PC-3 (cell line): ENCODE results near the gene KYAT1. TPM values are rescaled to one million over a fixed set of nuclear protein-coding genes. Genes with fewer than 3 reads are reported as not detected.

Source experiments
- ATAC-seq: fragments of 200-7000 bp; cut with Tn5 transposase; 2 replicates; pipeline ENCODE4 v1.9.1; 2020; ENCODE audit warnings: mild to moderate bottlenecking, moderate library complexity
- BruUV-seq: library from RNA; stranded (reverse); fragments of 400-500 nt; replicated peaks from 2 replicates; lab custom pipeline; 2021; lab: Mats Ljungman, UMichigan
- CTCF ChIA-PET: fragments of 300-600 bp; sonication (Branson Sonifier 250); formaldehyde crosslinking; loops from one replicate; lab custom pipeline; 2022; ENCODE audit warnings: antibody characterized with exemption; lab: Charles Lee
- POLR2A ChIA-PET: fragments of 300-600 bp; sonication (Branson Sonifier 250); formaldehyde crosslinking; loops from one replicate; lab custom pipeline; 2022; ENCODE audit warnings: antibody characterized with exemption; ENCODE audit not compliant: unreplicated experiment; lab: Charles Lee
- DNase-seq: peaks from one replicate; pipeline ENCODE4 v3.0.0-alpha.2; 2015
- H2AFZ ChIP-seq: fragments of 300-600 bp; sonication (generic); 2 replicates; pipeline ENCODE4 v1.6.0; 2016; ENCODE audit warnings: antibody characterized with exemption, low read length
- H3F3A ChIP-seq: fragments of 300-600 bp; sonication (generic); one replicate; pipeline ENCODE4 v1.6.0; 2017; ENCODE audit warnings: antibody characterized with exemption, low read length, control low read depth, mild to moderate bottlenecking; ENCODE audit not compliant: unreplicated experiment
- H3K27ac ChIP-seq: fragments of 300-600 bp; sonication (generic); 2 replicates; pipeline ENCODE4 v1.5.1; 2016; ENCODE audit warnings: mild to moderate bottlenecking, low read length
- H3K27me3 ChIP-seq: fragments of 300-600 bp; sonication (generic); 2 replicates; pipeline ENCODE4 v1.6.1; 2016; ENCODE audit warnings: low read length, mixed read lengths
- H3K36me3 ChIP-seq: fragments of 300-600 bp; sonication (generic); 2 replicates; pipeline ENCODE4 v1.6.1; 2016; ENCODE audit warnings: low read depth, mixed run types, low read length, mixed read lengths
- H3K4me1 ChIP-seq: fragments of 300-600 bp; sonication (generic); 2 replicates; pipeline ENCODE4 v1.5.1; 2016; ENCODE audit warnings: low read length; ENCODE audit not compliant: insufficient read depth
- H3K4me2 ChIP-seq: fragments of 300-600 bp; sonication (generic); 2 replicates; pipeline ENCODE4 v1.6.0; 2016; ENCODE audit warnings: low read length
- H3K4me3 ChIP-seq: fragments of 300-600 bp; sonication (generic); 2 replicates; pipeline ENCODE4 v1.5.1; 2016; ENCODE audit warnings: mild to moderate bottlenecking, low read length, mixed read lengths
- H3K79me2 ChIP-seq: fragments of 300-600 bp; sonication (generic); 2 replicates; pipeline ENCODE4 v1.6.1; 2017; ENCODE audit warnings: low read length, mixed read lengths
- H3K9ac ChIP-seq: fragments of 300-600 bp; sonication (generic); 2 replicates; pipeline ENCODE4 v1.6.0; 2016; ENCODE audit warnings: mild to moderate bottlenecking, low read length
- H3K9me2 ChIP-seq: fragments of 300-600 bp; sonication (generic); replicated peaks from 2 replicates; pipeline ENCODE4 v1.6.1; 2016; ENCODE audit warnings: mixed run types, low read length, mixed read lengths
- H3K9me3 ChIP-seq: fragments of 300-600 bp; sonication (generic); 2 replicates; pipeline ENCODE4 v1.6.1; 2016; ENCODE audit warnings: low read length, mixed read lengths
- H4K20me1 ChIP-seq: fragments of 300-600 bp; sonication (generic); 2 replicates; pipeline ENCODE4 v1.6.1; 2016; ENCODE audit warnings: low read length, mixed read lengths
- EZH2 ChIP-seq: fragments of 300-600 bp; sonication (generic); IDR thresholded peaks from one replicate; pipeline ENCODE4 v1.6.1; 2017; ENCODE audit warnings: antibody characterized with exemption, mild to moderate bottlenecking, low read length; ENCODE audit not compliant: unreplicated experiment
- EZH2phosphoT487 ChIP-seq: fragments of 300-600 bp; sonication (generic); IDR thresholded peaks from 2 replicates; pipeline ENCODE4 v1.6.1; 2018; ENCODE audit warnings: mild to moderate bottlenecking, antibody characterized with exemption, low read length, borderline replicate concordance
- intact Hi-C: fragments of 100-400 bp; cut with micrococcal nuclease; formaldehyde crosslinking; loops from 2 replicates; pipeline ENCODE4 v1.9.0; 2023
- total RNA-seq: library from RNA; depleted of rRNA; stranded (reverse); fragments of >200 nt; gene quantifications from 2 replicates; pipeline ENCODE4 v1.2.3, GENCODE V29; 2014
- TF ChIP-seq, protein P1 (sequence below): fragments of 300-600 bp; sonication (generic); conservative IDR thresholded peaks from 2 replicates; pipeline ENCODE4 v1.5.1; 2017; ENCODE audit warnings: antibody characterized with exemption, low read depth, mild to moderate bottlenecking, low read length

KYAT1 gene
- total RNA-seq, 1 experiment from 2014 or later: 7.4 TPM

DNA sequence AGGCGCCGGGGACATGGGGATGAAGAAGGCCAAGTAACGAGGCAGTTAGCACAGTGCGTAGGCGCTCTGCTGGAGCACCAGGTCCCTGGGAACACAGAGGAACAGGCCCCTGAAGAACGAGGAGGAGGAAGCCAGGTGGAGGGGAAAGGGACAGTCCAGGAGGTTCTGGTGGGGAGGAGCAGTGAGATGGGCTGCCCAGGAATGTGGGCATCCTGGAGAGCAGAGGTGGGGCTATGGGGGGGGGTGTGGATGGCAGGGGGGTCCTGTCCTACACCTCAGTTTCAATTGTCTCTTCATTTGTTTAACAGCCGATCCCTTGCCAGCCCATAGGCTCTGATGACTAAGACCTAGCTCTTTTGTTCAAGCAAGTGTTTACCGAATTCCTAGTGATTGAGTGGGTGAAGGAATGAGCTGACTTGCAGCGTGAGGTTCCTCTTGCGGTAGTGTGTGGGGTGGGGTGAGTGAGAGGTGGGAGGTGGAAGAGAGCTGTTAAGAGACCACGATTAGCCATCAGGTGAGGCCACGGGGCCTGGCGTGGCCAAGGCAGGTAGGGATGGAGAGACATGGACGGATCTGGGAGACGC, 30.6 kb upstream of the KYAT1 start:
- peaks cover 27% of the 10 kb centered on the region for H3K36me3 ChIP-seq
- BruUV-seq: no TSS peak
- POLR2A ChIA-PET: interaction anchor here (0.6 to 0.7 kb wide), 5 partner anchors 11 to 1331 kb away, joined by 3 to 10 read pairs (median 5); no protein-coding TSS in a partner anchor
- CTCF ChIA-PET: interaction anchor here (0.5 to 0.6 kb wide), 2 partner anchors 12 to 38 kb away, joined by 3 to 4 read pairs; no protein-coding TSS in a partner anchor
- peak overlapping the region; percentile 58 for H3K4me2 ChIP-seq
- no peaks in the 10 kb centered on the region for H3F3A ChIP-seq
- peak; percentile 95 for DNase-seq
- no peaks in the 10 kb centered on the region for H3K9me3 ChIP-seq
- intact Hi-C loops: no loop called here
- peak overlapping the region; percentile 78 for H3K9ac ChIP-seq
- no peak overlapping the region for H2AFZ ChIP-seq
- peak overlapping the region; percentile 99 for H3K27ac ChIP-seq
- H3K27me3 ChIP-seq: no peaks in the 10 kb centered on the region
- H3K4me1 ChIP-seq: peaks cover 48% of the 10 kb centered on the region
- H3K79me2 ChIP-seq: peaks cover 55% of the 10 kb centered on the region
- H4K20me1 ChIP-seq: no peaks in the 10 kb centered on the region
- H3K4me3 ChIP-seq: no peak overlapping the region
- TF ChIP-seq, protein P1, sequence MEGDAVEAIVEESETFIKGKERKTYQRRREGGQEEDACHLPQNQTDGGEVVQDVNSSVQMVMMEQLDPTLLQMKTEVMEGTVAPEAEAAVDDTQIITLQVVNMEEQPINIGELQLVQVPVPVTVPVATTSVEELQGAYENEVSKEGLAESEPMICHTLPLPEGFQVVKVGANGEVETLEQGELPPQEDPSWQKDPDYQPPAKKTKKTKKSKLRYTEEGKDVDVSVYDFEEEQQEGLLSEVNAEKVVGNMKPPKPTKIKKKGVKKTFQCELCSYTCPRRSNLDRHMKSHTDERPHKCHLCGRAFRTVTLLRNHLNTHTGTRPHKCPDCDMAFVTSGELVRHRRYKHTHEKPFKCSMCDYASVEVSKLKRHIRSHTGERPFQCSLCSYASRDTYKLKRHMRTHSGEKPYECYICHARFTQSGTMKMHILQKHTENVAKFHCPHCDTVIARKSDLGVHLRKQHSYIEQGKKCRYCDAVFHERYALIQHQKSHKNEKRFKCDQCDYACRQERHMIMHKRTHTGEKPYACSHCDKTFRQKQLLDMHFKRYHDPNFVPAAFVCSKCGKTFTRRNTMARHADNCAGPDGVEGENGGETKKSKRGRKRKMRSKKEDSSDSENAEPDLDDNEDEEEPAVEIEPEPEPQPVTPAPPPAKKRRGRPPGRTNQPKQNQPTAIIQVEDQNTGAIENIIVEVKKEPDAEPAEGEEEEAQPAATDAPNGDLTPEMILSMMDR: no peak
- TF ChIP-seq EZH2phosphoT487 (no peak), EZH2 (no peak)
- no peaks in the 10 kb centered on the region for H3K9me2 ChIP-seq
- peak; percentile 72 for ATAC-seq

GRCh38 chr9:128911529-128912035, 29.8 kb upstream of the KYAT1 start:
- H3K9ac ChIP-seq: peak overlapping the region; percentile 78
- intact Hi-C loops: no loop called here
- TF ChIP-seq EZH2 (no peak), EZH2phosphoT487 (no peak)
- TF ChIP-seq, protein P1: no peak
- no peak overlapping the region for H2AFZ ChIP-seq
- H3K36me3 ChIP-seq: peaks cover 27% of the 10 kb centered on the region
- H3K9me3 ChIP-seq: no peaks in the 10 kb centered on the region
- DNase-seq (peak; percentile 81), ATAC-seq (peak; percentile 47)
- no peaks in the 10 kb centered on the region for H3K9me2 ChIP-seq
- ChIA-PET POLR2A (interaction anchor here (0.6 kb wide), 1 partner anchor 56 kb away, joined by 10 read pairs; no protein-coding TSS in a partner anchor), CTCF (no interaction called here)
- no peak overlapping the region for H3K4me3 ChIP-seq
- H3K79me2 ChIP-seq: peaks cover 59% of the 10 kb centered on the region
- peak overlapping the region; percentile 99 for H3K27ac ChIP-seq
- no peaks in the 10 kb centered on the region for H3K27me3 ChIP-seq
- no peaks in the 10 kb centered on the region for H3F3A ChIP-seq
- no TSS peak for BruUV-seq
- H4K20me1 ChIP-seq: no peaks in the 10 kb centered on the region
- H3K4me1 ChIP-seq: peaks cover 41% of the 10 kb centered on the region
- peak overlapping the region; percentile 58 for H3K4me2 ChIP-seq

GRCh38 chr9:128910906-128911305, 29.2 kb upstream of the KYAT1 start:
- no peaks in the 10 kb centered on the region for H3K9me3 ChIP-seq
- BruUV-seq: no TSS peak
- ChIA-PET POLR2A (no interaction called here), CTCF (no interaction called here)
- TF ChIP-seq EZH2 (no peak), EZH2phosphoT487 (no peak)
- TF ChIP-seq, protein P1: no peak
- H3K36me3 ChIP-seq: peaks cover 25% of the 10 kb centered on the region
- intact Hi-C loops: no loop called here
- H2AFZ ChIP-seq: no peak overlapping the region
- peak overlapping the region; percentile 58; the same call in 1 of the 2 replicates for H3K4me2 ChIP-seq
- peaks cover 57% of the 10 kb centered on the region for H3K79me2 ChIP-seq
- no peaks in the 10 kb centered on the region for H4K20me1 ChIP-seq
- H3K27ac ChIP-seq: peak overlapping the region; percentile 99
- H3K27me3 ChIP-seq: no peaks in the 10 kb centered on the region
- H3K9ac ChIP-seq: peak overlapping the region; percentile 78; the same call in 1 of the 2 replicates
- DNase-seq: no peak
- H3F3A ChIP-seq: no peaks in the 10 kb centered on the region
- no peak; the same call in 1 of the 2 replicates for ATAC-seq
- peaks cover 34% of the 10 kb centered on the region for H3K4me1 ChIP-seq
- H3K9me2 ChIP-seq: no peaks in the 10 kb centered on the region
- no peak overlapping the region for H3K4me3 ChIP-seq
